DND-41 (cell line): ENCODE data around the gene FXYD2.

Source experiments
- ATAC-seq: fragments of 200-7000 bp; cut with Tn5 transposase; 3 replicates; pipeline ENCODE4 v1.9.1; 2021; ENCODE audit warnings: low read depth; ENCODE audit not compliant: insufficient read depth
- DNase-seq: peaks from one replicate; pipeline ENCODE4 v3.0.0-alpha.2; 2020
- H2AFZ ChIP-seq: 2 replicates; pipeline ENCODE4 v1.6.0; 2012; ENCODE audit warnings: low read depth, low read length
- H3K27ac ChIP-seq: 2 replicates; pipeline ENCODE4 v1.5.1; 2012; ENCODE audit warnings: low read length, inconsistent platforms
- H3K27me3 ChIP-seq: fragments of 200-600 bp; sonication (generic); 2 replicates; pipeline ENCODE4 v1.6.0; 2012; ENCODE audit warnings: low read length, mild to moderate bottlenecking, inconsistent platforms; ENCODE audit not compliant: insufficient read depth, poor library complexity
- H3K36me3 ChIP-seq: 2 replicates; pipeline ENCODE4 v1.5.1; 2012; ENCODE audit warnings: low read length, inconsistent platforms; ENCODE audit not compliant: insufficient read depth
- H3K4me1 ChIP-seq: 2 replicates; pipeline ENCODE4 v1.5.1; 2012; ENCODE audit warnings: mild to moderate bottlenecking, low read length; ENCODE audit not compliant: insufficient read depth
- H3K4me2 ChIP-seq: 2 replicates; pipeline ENCODE4 v1.6.0; 2012; ENCODE audit warnings: mild to moderate bottlenecking, moderate library complexity, low read length, inconsistent platforms; ENCODE audit not compliant: insufficient read depth
- H3K4me3 ChIP-seq, 2 experiments: fragments of 200-600 bp in 1 of 2; shearing (Covaris generic) in 1 of 2; 2 replicates each; pipeline ENCODE4 v1.5.1; 2012 to 2016; ENCODE audit warnings: inconsistent platforms in 2 of 2, low read length in 2 of 2, mild to moderate bottlenecking in 2 of 2, low read depth in 1 of 2, moderate library complexity in 1 of 2
- H3K79me2 ChIP-seq: 2 replicates; pipeline ENCODE4 v1.6.0; 2012; ENCODE audit warnings: low read length, inconsistent platforms; ENCODE audit not compliant: insufficient read depth
- H3K9ac ChIP-seq: 2 replicates; pipeline ENCODE4 v1.6.0; 2012; ENCODE audit warnings: low read depth, mild to moderate bottlenecking, inconsistent platforms, low read length, moderate library complexity
- H3K9me3 ChIP-seq: 2 replicates; pipeline ENCODE4 v1.5.1; 2012; ENCODE audit warnings: low read length, moderate library complexity, mild to moderate bottlenecking, inconsistent platforms; ENCODE audit not compliant: insufficient read depth, severe bottlenecking
- H4K20me1 ChIP-seq: 2 replicates; pipeline ENCODE4 v1.6.0; 2012; ENCODE audit warnings: low read length; ENCODE audit not compliant: insufficient read depth
- EZH2 ChIP-seq: IDR thresholded peaks from 3 replicates; pipeline ENCODE4 v1.6.1; 2012; ENCODE audit warnings: borderline replicate concordance, low read depth, mild to moderate bottlenecking, moderate library complexity, low read length, inconsistent platforms; ENCODE audit not compliant: severe bottlenecking
- TF ChIP-seq, protein P1 (sequence below): IDR thresholded peaks from 2 replicates; pipeline ENCODE4 v1.5.1; 2012; ENCODE audit warnings: borderline replicate concordance, low read length, moderate library complexity, mild to moderate bottlenecking; ENCODE audit not compliant: poor library complexity, severe bottlenecking; ENCODE audit errors: extremely low read depth

FXYD2 gene

GRCh38 chr11:117809236-117810055 lies 15.1 kb downstream of the FXYD2 start:
- no peaks in the 10 kb centered on the region for H3K27me3 ChIP-seq
- no peak overlapping the region for H3K4me2 ChIP-seq
- H4K20me1 ChIP-seq = peaks cover 6% of the 10 kb centered on the region; the same call in 1 of the 2 replicates
- no peaks in the 10 kb centered on the region for H3K79me2 ChIP-seq
- no peak for DNase-seq
- no peaks in the 10 kb centered on the region for H3K9me3 ChIP-seq
- TF ChIP-seq EZH2 = no peak
- TF ChIP-seq, protein P1, sequence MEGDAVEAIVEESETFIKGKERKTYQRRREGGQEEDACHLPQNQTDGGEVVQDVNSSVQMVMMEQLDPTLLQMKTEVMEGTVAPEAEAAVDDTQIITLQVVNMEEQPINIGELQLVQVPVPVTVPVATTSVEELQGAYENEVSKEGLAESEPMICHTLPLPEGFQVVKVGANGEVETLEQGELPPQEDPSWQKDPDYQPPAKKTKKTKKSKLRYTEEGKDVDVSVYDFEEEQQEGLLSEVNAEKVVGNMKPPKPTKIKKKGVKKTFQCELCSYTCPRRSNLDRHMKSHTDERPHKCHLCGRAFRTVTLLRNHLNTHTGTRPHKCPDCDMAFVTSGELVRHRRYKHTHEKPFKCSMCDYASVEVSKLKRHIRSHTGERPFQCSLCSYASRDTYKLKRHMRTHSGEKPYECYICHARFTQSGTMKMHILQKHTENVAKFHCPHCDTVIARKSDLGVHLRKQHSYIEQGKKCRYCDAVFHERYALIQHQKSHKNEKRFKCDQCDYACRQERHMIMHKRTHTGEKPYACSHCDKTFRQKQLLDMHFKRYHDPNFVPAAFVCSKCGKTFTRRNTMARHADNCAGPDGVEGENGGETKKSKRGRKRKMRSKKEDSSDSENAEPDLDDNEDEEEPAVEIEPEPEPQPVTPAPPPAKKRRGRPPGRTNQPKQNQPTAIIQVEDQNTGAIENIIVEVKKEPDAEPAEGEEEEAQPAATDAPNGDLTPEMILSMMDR = peak; percentile 34
- no peak overlapping the region for H3K27ac ChIP-seq
- peaks cover 23% of the 10 kb centered on the region for H3K36me3 ChIP-seq
- H3K9ac ChIP-seq = no peak overlapping the region
- H3K4me1 ChIP-seq = peaks cover 2% of the 10 kb centered on the region
- ATAC-seq = peak; percentile 24; the same call in 1 of the 3 replicates
- no peak overlapping the region for H3K4me3 ChIP-seq
- H2AFZ ChIP-seq = no peak overlapping the region

GRCh38 chr11:117808784-117809183 lies 15.8 kb downstream of the FXYD2 start:
- Histone ChIP-seq H3K4me2 (no peak overlapping the region), H2AFZ (no peak overlapping the region)
- TF ChIP-seq, protein P1 = no peak
- no peak for TF ChIP-seq EZH2

DNA sequence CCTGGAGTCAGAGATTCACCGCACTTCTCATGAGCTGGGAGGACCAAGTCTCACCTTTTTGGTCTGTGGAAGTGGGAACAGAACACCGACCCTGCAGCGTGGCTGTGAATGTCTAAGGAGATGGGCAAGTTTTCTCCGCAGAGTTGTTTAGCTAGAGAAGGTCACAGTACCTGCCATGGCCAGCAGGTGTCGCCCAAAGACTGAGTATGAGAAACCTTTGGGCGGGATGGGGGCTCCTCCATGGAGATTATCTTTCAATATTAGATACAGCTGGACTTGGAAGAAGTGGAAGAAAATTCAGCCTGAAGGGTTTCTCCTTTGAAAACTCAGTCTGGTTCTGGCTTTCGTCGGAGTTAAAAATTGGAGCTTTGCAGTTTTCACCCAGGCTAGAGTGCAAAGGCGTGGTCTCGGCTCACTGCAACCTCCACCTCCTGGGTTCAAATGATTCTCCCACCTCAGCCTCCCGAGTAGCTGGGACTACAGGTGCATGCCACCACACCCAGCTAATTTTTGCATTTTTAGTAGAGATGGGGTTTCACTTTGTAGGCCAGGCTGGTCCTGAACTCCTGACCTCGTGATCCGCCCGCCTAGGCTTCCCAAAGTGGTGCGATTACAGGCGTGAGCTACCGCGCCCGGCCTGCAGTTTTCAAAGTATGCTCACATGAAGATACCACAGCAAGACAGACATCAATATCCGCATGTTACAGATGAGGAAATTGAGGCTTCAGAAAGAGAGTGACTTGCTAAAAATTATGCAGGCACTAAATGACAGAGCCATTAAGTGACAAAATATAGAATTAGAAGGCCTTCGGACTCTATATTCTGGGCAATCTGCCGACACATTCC lies 16.8 kb downstream of the FXYD2 start:
- TF ChIP-seq EZH2 = no peak
- TF ChIP-seq, protein P1 = peak; percentile 93
- Histone ChIP-seq H3K27me3 (no peaks in the 10 kb centered on the region), H3K4me2 (no peak overlapping the region), H4K20me1 (peaks cover 6% of the 10 kb centered on the region; the same call in 1 of the 2 replicates), H3K36me3 (peaks cover 23% of the 10 kb centered on the region), H2AFZ (no peak overlapping the region), H3K4me3 (no peak overlapping the region), H3K27ac (no peak overlapping the region), H3K79me2 (no peaks in the 10 kb centered on the region), H3K4me1 (no peaks in the 10 kb centered on the region), H3K9me3 (no peaks in the 10 kb centered on the region), H3K9ac (no peak overlapping the region)
- DNase-seq (peak; percentile 78), ATAC-seq (peak; percentile 88)

More at GRCh38 chr11:117808784-117809183, 15.8 kb downstream of the FXYD2 start:
- DNase-seq (no peak), ATAC-seq (no peak)
- H3K9ac ChIP-seq = no peak overlapping the region
- H3K4me3 ChIP-seq = no peak overlapping the region
- H3K36me3 ChIP-seq = peaks cover 23% of the 10 kb centered on the region
- H4K20me1 ChIP-seq = peaks cover 6% of the 10 kb centered on the region; the same call in 1 of the 2 replicates
- no peak overlapping the region for H3K27ac ChIP-seq
- H3K9me3 ChIP-seq = no peaks in the 10 kb centered on the region
- no peaks in the 10 kb centered on the region for H3K27me3 ChIP-seq
- H3K4me1 ChIP-seq = no peaks in the 10 kb centered on the region
- H3K79me2 ChIP-seq = no peaks in the 10 kb centered on the region
